Liver (tissue), 9 donors: ENCODE measurements around the gene USP5. TPM values are rescaled to one million over a fixed set of nuclear protein-coding genes. Genes with fewer than 3 reads are reported as not detected.
"Not testable (repeated sequence)": the region's sequence is repeated elsewhere in the genome, so short reads cannot be mapped to it uniquely, and the experiment has no call there.

ENCODE experiments used
- DNase-seq: peaks from one replicate; pipeline ENCODE4 v3.0.0-alpha.2; 2017; ENCODE audit warnings: low spot score
- H3K27ac ChIP-seq, 2 donors: one replicate each; pipeline ENCODE4 v1.7.0; 2013; ENCODE audit warnings: inconsistent platforms in 2 of 2, low read length in 2 of 2, control low read depth in 1 of 2, low read depth in 1 of 2, mild to moderate bottlenecking in 1 of 2
- H3K27me3 ChIP-seq, 4 donors: one replicate each; pipeline versions ENCODE4 v1.6.1 to v1.7.0; 2013; ENCODE audit warnings: low read length in 3 of 4, inconsistent platforms in 1 of 4, mild to moderate bottlenecking in 1 of 4, moderate library complexity in 1 of 4; ENCODE audit not compliant: control insufficient read depth in 4 of 4, insufficient read depth in 4 of 4
- H3K36me3 ChIP-seq, 4 donors: one replicate each; pipeline versions ENCODE4 v1.6.1 to v1.7.0; 2013; ENCODE audit warnings: low read length in 3 of 4, mild to moderate bottlenecking in 3 of 4, low read depth in 1 of 4, moderate library complexity in 1 of 4; ENCODE audit not compliant: control insufficient read depth in 4 of 4, insufficient read depth in 3 of 4
- H3K4me1 ChIP-seq, 4 donors: one replicate each; pipeline versions ENCODE4 v1.6.1 to v1.7.0; 2013; ENCODE audit warnings: low read length in 3 of 4, mild to moderate bottlenecking in 3 of 4, moderate library complexity in 1 of 4; ENCODE audit not compliant: control insufficient read depth in 4 of 4, insufficient read depth in 4 of 4
- H3K4me3 ChIP-seq, 3 donors: one replicate each; pipeline versions ENCODE4 v1.6.1 to v1.7.0; 2013; ENCODE audit warnings: low read length in 3 of 3, control low read depth in 1 of 3, low read depth in 1 of 3, mild to moderate bottlenecking in 1 of 3
- H3K9ac ChIP-seq, 2 donors: one replicate each; pipeline ENCODE4 v1.7.0; 2013; ENCODE audit warnings: low read length in 2 of 2, mild to moderate bottlenecking in 2 of 2, moderate library complexity in 2 of 2, control low read depth in 1 of 2, low read depth in 1 of 2
- H3K9me3 ChIP-seq, 4 donors: one replicate each; pipeline versions ENCODE4 v1.6.1 to v1.7.0; 2013; ENCODE audit warnings: low read length in 3 of 4; ENCODE audit not compliant: control insufficient read depth in 4 of 4
- CTCF ChIP-seq: fragments of 150-350 bp; IDR thresholded peaks from 2 replicates; pipeline ENCODE4 v1.5.1; 2017; ENCODE audit warnings: improper control_type of control experiment, low read depth, low read length; ENCODE audit not compliant: missing input control
- EGR1 ChIP-seq, 2 donors: IDR thresholded peaks; 2 replicates each; pipeline ENCODE4 v1.6.1; 2016 to 2018; ENCODE audit warnings: antibody characterized with exemption in 2 of 2, low read depth in 2 of 2
- FOXA1 ChIP-seq: IDR thresholded peaks from 2 replicates; pipeline ENCODE4 v1.6.1; 2016; ENCODE audit warnings: antibody characterized with exemption
- FOXA2 ChIP-seq: IDR thresholded peaks from 2 replicates; pipeline ENCODE4 v1.6.1; 2016; ENCODE audit warnings: antibody characterized with exemption
- GABPA ChIP-seq, 2 donors: IDR thresholded peaks in 1 of 2; conservative IDR thresholded peaks in 1 of 2; 2 replicates each; pipeline ENCODE4 v1.6.1; 2016; ENCODE audit warnings: antibody characterized with exemption in 2 of 2, mild to moderate bottlenecking in 1 of 2, moderate library complexity in 1 of 2
- HNF4A ChIP-seq, 2 donors: conservative IDR thresholded peaks; 2 replicates each; pipeline ENCODE4 v1.6.1; 2016; ENCODE audit warnings: antibody characterized with exemption in 2 of 2, mild to moderate bottlenecking in 2 of 2
- HNF4G ChIP-seq: IDR thresholded peaks from 2 replicates; pipeline ENCODE4 v1.6.1; 2016; ENCODE audit warnings: antibody characterized with exemption
- JUND ChIP-seq, 2 donors: IDR thresholded peaks; 2 replicates each; pipeline ENCODE4 v1.6.1; 2016; ENCODE audit warnings: antibody characterized with exemption in 2 of 2
- MAX ChIP-seq: IDR thresholded peaks from 2 replicates; pipeline ENCODE4 v1.6.1; 2016; ENCODE audit warnings: antibody characterized with exemption
- NR2F2 ChIP-seq: IDR thresholded peaks from 2 replicates; pipeline ENCODE4 v1.6.1; 2016; ENCODE audit warnings: antibody characterized with exemption
- RAD21 ChIP-seq, 2 donors: IDR thresholded peaks; 2 replicates each; pipeline ENCODE4 v1.6.1; 2016; ENCODE audit warnings: antibody characterized with exemption in 2 of 2, mild to moderate bottlenecking in 2 of 2
- RXRA ChIP-seq, 2 donors: IDR thresholded peaks; 2 replicates each; pipeline ENCODE4 v1.6.1; 2017 to 2018; ENCODE audit warnings: antibody characterized with exemption in 2 of 2, mild to moderate bottlenecking in 1 of 2
- TAF1 ChIP-seq: conservative IDR thresholded peaks from 2 replicates; pipeline ENCODE4 v1.6.1; 2016; ENCODE audit warnings: antibody characterized with exemption, mild to moderate bottlenecking
- YY1 ChIP-seq: IDR thresholded peaks from 2 replicates; pipeline ENCODE4 v1.6.1; 2016; ENCODE audit warnings: antibody characterized with exemption, mild to moderate bottlenecking
- ZBTB33 ChIP-seq: IDR thresholded peaks from 2 replicates; pipeline ENCODE4 v1.6.1; 2016; ENCODE audit warnings: antibody characterized with exemption
- WGBS: extraction: QIAGEN DNeasy Blood & Tissue Kit; methylation state at CpG from one replicate; pipeline ENCODE4 v1.1.7; 2013; 5-methylcytosine and 5-hydroxymethylcytosine counted together
- polyA plus RNA-seq, 2 donors: library from polyadenylated mRNA; stranded (reverse) in 1 of 2; unstranded in 1 of 2; fragments of 200-250 nt in 1 of 2; fragments of >200 nt in 1 of 2; fragmentation: Nextera tagmentation in 1 of 2; extraction: Ambion mirVana in 1 of 2; gene quantifications; one replicate each; pipeline versions ENCODE4 v1.2.1 to v1.2.3, GENCODE V29; 2013 to 2015
- total RNA-seq, 2 donors: library from RNA; depleted of rRNA; stranded (reverse); fragments of >200 nt; gene quantifications; one replicate each; pipeline ENCODE4 v1.2.3, GENCODE V29; 2014
- donor health status: healthy.
- donor health status: healthy.
- donor health status: healthy.
- donor health status: healthy.
- donor health status: healthy.

The USP5 gene
- total and polyA plus RNA-seq, 4 donors = 15.2 to 41.0 (median 35.7) TPM

DNA sequence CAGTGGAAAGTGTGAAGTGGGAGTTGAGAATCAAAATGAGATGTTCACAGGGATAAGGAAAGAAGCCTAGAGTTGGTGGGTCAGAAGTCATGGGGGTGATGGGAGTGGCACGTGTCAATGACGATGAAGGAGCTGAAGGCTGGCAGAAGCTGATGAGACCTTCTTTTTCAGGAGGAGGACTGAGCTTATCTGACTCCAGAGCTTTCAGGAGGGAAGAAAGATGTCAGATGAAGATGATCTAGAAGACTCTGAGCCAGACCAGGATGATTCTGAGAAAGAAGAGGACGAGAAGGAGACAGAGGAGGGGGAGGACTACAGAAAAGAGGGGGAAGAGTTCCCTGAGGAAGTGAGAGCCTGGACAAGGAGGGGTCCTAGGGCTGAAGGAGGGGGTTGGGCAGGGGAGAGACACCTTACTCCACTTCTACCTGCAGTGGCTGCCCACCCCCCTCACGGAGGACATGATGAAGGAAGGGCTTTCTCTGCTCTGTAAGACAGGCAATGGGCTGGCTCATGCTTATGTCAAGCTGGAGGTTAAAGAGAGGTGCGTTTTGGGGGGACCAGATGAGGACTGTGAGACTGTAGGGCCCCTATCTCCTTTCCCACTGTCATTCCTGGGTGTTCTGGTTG lies 53.6 kb downstream of the USP5 start:
- H3K4me1 ChIP-seq = peaks cover 1 to 11% (median 8%) of the 10 kb centered on the region in 4 donors
- TF ChIP-seq FOXA1 = no peak
- TF ChIP-seq NR2F2 = no peak
- TF ChIP-seq HNF4A (conservative IDR thresholded peaks at IDR 0.05) = no peak
- TF ChIP-seq HNF4G = no peak
- TF ChIP-seq FOXA2 = no peak
- no peak for TF ChIP-seq ZBTB33
- no peak for TF ChIP-seq YY1
- no peak for TF ChIP-seq TAF1
- no peak for TF ChIP-seq JUND (IDR thresholded peaks at IDR 0.05)
- no peak for TF ChIP-seq RXRA (IDR thresholded peaks at IDR 0.05)
- TF ChIP-seq RAD21 (IDR thresholded peaks at IDR 0.05) = no peak
- no peak for TF ChIP-seq CTCF
- TF ChIP-seq EGR1 (IDR thresholded peaks at IDR 0.05; ENCODE audit: low read depth in 2 of 2) = no peak
- TF ChIP-seq GABPA (IDR thresholded peaks at IDR 0.05 in 1 of 2, conservative IDR thresholded peaks at IDR 0.05 in 1 of 2) = no peak
- TF ChIP-seq MAX = no peak
- no peak overlapping the region for H3K4me3 ChIP-seq
- H3K9ac ChIP-seq = no peak overlapping the region
- no peaks in the 10 kb centered on the region for H3K9me3 ChIP-seq
- H3K27me3 ChIP-seq = no peaks in the 10 kb centered on the region
- no peak overlapping the region for H3K27ac ChIP-seq
- no peaks in the 10 kb centered on the region for H3K36me3 ChIP-seq
- 67% methylated on average over 5 of the region's 5 CpGs for WGBS
- no peak for DNase-seq

- H3K9me3 ChIP-seq, DNase-seq, H3K4me3 ChIP-seq, H3K36me3 ChIP-seq, H3K27ac ChIP-seq, H3K27me3 ChIP-seq, H3K9ac ChIP-seq: not testable (repeated sequence)
- 96% methylated on average over 11 of the region's 11 CpGs for WGBS
- peaks cover 1 to 11% (median 8%) of the 10 kb centered on the region in 4 donors for H3K4me1 ChIP-seq
These were observed 56.2 kb downstream of the USP5 start for GRCh38 chr12:6908141-6908540.
